Measurements from ENCODE around the gene ARPC1B.
"Not testable (repeated sequence)": the region's sequence is repeated elsewhere in the genome, so short reads cannot be mapped to it uniquely, and the experiment has no call there.

The ARPC1B gene

DNA sequence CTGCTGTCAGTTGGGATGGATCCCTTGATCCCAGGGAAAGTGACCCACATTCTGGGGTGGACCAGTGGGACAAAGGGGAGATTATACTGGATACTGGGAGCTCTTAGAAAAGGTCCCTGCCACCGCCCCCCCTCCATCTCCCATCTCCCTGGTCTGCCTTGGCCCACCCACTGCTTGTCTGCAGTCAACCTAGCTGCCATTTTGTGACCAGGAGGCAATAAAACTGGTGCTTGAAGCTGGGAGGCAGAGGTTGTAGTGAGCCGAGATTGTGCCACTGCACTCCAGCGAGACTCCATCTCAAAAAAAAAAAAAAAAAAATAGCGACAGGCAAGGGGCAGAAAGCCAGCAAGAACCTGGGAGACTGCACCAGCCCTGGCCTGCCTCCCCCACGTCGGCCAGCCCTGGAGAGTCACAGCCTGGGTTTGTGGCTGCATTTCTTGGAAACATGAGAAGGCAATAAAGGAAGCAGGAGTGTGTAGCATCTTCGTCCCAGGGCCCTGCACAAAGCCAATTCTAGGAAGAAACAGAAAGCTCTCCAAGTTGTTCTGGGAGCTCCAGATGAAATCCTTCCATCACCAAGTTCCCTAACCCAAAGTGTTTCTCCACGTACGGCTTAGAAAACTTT lies 4.7 kb upstream of the ARPC1B start:
- no peak for DNase-seq

DNA sequence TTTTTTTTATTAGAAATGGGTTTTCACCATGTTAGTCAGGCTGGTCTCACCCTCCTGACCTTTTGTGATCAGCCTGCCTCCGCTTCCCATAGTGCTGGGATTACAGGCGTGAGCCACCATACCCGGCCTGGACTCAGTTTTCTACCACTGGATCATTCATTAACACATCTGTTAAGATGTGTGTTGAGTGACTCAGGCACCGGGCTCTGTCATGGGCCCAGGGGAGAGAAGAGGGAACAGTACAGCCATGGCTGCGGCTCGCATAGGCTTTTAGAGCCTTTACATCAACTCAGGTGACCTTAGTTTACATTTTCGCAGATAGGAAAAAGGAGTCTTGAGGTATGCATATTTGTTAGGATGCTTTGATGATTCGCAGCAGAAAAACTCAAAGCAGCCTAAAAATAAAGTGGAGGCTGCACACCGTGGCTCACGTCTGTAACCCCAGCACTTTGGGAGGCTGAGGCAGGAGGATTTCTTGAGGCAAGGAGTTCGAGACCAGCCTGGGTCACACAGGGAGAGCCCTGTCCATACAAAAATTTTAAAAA lies 3.1 kb upstream of the ARPC1B start:
- no peak for DNase-seq

DNA sequence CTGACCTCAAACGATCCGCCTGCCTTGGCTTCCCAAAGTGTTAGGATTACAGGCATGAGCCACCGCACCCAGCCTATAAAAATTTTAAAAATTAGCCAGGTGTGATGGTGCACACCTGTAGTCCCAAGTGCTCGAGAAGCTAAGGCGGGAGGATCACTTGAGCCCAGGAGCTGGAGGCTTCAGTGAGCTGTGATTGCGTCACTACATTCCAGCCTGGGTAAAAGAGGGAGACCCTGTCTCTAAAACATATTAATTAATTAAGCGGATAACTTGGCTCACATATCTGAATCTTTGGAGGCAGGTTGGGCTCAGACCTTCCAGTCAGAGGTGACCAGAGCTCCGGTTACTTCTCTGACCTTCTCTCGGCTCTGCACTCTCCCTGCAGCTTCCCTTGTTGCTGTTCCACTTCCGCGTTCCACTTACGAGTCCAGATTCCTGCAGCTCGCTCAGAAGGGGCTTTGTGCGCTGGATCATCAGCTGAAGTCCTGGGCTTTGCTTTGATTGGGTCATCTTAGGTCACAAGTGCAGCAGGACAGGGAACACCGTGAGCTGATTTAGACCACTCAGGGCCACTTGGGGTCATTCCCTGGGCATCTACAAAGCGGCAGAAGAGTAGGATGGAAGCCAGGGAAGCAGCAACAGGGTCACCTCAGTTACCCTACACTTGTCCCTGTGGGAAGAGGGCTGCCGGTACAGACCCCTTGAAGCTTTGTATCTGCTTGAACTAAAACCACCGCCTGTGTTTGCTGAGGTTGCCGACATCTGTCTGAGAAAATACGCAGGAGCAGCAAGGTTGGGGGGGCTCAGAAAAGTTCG lies 2.0 kb upstream of the ARPC1B start:
- no peak for DNase-seq

DNA sequence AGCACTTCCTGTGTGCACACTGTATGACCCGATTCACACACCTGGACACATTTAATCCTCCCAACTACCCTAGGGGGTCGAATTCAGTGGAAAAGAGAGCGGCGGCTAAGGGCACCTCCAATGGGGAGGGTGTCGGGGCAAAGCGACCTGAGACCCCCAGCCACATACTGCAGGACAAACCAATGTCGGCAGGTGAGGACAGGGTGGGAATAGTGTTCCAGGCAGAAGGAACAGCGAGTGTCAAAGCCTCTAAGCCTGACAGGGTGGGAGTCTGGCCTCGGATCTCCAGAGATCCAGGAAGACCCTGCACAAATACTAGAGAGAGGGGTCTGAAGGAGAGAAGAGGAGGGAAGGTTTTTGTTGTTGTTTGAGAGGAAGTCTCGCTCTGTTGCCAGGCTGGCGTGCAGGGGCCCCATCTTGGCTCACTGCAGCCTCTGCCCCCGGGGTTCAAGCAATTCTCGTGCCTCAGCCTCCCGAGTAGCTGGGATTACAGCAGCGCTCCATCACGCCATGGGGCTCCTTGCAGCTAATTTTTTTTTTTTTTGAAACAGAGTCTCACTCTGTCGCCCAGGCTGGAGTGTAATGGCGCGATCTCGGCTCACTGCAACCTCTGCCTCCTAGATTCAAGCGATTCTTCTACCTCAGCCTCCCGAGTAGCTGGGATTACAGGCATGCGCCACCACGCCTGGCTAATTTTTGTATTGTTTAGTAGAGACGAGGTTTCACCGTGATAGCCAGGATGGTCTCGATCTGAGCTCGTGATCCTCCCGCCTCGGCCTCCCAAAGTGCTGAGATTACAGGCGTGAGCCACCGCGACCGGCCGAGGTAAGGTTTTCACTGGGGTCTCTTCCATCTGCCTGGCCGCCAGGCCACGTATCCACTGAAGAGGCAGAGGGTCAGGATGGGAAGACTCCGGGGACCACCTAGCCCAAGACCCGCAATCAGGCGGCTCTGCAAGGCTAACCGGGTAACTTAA lies 1.2 kb upstream of the ARPC1B start:
- DNase-seq, result no peak

DNA sequence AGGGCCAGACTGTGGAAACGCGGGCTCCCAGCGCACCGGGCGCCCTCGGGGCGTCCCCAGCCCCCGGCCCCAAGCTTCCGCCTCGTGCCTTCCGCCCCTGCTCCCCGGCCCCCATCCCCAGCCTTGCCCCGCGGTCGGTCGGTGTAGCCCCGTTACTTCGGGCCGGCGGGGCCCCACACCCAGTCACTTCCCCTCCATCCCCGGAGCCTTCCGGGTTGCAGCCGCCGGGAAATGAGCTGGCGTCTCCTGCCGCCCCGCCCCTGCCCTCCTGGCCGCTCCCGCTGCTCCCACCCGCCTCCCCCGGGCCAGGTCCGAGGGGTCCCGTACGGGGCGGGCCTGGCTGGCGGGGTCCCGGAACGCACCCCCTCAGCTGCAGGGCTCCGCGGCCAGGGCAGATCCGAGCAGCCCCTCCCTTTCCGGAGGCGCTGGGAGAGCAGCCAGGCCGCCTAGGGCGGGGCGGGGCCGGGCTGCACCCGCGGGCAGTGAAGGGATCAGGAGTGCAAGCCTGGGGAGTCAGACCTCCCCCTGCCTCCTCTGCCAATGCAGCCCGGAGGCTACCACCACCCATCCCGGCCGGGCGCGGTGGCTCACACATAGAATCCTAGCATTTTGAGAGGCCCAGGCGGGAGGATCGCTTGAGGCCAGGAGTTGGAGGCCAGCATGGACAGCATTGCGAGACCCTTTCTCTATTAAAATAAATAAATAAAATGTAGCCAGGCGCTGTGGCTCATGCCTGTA lies 709 bp downstream of the ARPC1B start:
- no peak for DNase-seq

DNA sequence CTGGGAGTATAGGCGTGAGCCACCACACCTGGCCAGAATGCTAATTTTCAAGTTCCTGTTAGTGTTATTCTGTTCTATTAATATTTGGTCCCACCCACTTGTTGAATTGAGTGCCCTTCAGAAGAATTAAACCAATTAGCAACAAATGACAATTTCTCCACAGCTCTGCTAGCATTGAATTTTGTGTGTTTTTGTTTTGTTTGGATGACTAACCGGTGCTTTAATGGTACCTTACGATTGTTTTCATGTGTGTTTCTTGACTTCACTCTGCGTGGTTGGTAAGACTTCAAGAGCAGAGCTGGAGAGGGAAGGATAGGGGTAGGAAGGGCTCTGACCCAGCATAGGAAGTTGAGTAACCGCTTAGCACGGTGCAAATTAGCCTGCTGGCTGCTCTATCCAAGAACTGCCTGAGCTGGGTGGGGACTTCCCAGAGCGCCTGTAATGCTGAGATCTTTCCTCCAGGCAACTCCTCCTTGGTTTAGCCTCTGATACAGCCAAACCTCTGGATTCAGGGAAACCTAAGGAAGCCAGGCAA lies 4.6 kb downstream of the ARPC1B start:
- DNase-seq, result no peak

DNA sequence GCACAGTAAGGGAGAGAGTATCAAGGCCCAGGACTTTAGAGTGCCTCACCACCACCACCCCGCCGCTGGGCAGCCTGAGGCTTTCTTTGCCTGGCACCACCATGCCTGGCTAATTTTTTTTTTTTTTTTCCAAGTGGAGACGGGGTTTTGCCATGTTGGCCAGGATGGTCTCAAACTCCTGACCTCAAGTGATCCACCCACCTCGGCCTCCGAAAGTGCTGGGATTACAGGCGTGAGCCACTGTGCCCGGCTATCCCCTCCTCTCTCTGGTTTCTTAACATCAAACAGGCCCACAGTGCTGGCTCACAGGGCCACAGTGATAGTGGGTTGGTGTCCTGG lies 5.1 kb downstream of the ARPC1B start:
- not testable (repeated sequence) for DNase-seq

DNA sequence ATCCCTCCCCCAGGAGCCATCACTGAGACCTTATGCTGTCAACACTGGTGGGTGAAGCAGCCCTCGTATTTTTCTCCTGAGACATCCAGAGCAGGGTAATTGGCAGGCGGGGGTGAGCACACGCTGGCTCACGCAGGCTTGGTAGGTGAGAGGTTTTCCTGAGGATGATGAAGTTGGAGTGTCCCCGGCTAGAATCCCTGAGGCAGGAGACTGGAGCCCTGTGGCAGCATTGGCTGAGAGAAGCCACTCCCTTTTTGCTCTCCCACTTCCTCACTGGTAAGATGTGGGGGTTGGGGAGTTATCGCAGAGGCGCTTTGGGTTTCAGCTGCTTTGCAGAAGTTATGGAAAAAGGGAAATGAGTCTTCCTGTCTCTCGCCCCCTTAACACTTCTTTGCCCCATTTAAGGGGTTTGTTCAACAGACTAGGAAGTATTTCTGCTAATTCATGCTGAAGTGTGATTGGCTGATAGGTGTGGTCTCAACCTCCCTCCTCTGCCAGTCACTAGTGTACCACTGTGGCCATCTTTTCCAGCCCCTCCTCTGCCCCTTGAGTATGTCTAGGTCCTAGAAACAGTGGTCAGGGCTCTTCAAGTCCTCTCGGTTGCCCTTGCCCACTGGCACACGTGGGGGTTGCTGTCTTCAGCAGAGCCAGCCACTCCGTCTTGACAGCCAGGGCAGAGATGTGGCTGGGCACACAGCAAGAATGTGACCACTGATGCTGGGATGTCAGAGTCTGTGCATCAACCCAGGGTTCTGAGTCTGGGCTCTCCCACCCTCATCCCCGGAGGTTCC lies 5.7 kb downstream of the ARPC1B start:
- DNase-seq, result no peak

DNA sequence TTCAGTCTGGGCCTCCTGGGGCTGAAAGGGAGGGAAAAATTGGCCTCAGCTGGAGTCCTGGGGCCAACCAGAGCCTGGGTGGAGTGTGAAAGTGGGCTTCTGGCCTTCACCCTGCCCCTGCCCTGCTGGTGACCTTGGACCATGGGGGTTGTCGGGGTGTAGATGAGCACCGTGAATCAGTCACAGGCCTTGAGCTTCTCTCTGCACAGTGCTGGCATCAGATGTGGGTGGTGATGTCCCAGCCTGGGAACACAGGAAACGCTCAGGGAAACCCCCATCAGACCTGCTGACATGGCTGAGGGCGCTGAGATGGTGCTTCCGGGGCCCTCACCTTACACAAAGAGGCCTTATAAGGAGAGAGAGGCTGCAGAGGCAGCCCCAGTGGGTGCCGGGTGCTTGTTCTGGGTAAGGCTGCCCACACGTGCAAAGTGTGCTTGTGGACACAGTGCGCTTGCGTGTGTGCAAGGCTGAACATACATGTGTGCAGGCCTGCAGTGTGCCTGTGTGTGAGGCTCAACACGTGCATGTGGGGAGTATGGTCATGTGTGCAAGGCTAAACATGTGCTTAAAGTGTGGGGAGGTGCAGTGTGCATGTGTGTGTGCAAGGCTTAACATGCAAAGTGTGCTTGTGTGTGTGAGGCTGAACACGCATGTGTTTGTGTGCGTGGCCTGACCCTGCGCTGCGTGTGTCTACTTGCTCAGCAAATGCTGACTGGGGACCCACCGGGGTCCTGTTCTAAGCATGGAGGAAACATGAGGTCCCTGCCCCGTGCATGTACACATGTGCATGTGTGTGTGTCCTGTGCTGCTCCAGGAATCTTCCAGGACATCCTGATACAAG lies 6.5 kb downstream of the ARPC1B start:
- DNase-seq, result no peak

DNA sequence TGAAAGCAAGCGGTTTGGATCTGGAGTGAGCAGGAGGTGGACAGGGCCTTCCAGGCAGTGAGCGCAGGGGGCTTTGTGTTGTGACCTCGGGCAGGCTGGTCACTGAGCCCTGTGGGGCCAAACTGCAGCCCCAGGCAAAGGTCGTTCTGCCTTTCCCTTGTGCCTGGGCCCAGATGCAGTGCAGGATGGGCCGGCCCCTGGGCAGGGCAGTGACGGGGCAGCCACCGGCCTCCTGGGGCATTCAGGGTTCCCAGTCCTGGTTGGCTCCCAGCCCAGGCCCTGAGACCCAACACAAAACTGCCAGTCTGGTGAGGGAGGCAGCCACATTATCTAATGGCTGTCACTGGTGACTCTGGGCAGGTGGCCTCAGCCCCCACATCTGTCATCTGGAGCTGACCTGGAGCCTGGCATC lies 7.1 kb downstream of the ARPC1B start:
- DNase-seq, result no peak

DNA sequence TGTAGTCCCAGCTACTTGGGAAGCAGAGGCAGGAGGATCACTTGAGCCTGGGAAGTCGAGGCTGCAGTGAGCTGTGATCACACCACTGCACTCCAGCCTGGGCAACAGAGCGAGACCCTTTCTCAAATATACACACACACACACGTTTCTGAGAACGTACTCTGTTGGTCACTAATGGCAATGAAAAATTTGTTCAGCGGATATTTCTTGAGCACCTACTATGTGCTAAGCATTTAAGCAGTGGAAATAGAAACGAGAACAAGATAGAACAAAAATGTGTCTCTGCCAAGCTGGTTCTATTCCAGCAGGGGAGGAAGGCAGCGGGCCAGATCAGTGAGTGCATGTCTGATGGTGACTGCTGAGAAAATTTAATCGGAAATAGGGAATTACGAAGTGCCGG lies 8.7 kb downstream of the ARPC1B start:
- no peak for DNase-seq

DNA sequence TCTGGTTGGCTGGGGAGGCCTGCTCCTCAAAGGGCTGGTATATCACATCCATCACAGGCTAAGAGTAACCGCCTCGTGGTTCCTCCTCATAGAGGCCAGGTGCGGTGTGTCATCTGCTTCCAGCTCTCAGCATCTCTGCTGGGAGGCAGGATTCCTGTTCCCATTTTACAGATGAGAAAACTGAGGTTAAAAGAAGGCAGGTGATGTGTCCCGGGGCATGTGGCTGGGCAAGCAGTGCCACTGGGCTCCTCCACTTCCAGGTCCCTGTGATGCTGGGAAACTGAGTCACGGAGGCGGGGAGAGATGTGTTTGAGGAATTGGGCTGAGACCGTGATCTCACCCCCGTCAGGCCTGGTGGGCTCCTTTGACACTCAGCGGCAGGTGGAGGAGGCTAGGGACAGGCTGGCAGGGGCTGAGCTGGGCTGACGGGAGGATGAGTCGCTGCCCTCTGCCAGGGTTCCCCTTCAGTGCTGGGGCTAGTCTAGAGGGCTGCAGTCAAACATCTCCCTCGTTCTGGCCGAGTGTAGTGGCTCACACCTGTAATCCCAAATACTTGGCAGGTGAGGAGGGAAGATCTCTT lies 9.4 kb downstream of the ARPC1B start:
- no peak for DNase-seq

DNA sequence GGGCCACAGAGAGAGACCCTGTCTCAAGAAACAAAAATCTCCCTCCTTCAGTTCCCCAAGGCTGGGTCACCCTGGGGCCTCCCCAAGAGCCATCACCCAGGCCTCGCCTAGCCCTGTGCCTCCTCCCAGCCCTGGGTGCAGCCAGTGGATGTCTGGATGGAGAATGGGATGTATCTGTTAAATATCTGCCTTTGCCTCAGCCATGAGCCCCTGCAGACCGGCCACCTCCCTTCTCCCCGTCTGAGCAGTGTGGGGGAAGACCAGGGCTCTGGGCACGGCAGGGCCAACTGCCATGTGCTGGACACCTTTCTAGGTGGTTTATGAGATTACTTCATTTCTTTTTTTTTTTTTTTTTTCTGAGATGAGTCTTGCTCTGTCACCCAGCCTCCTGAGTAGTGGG lies 10.0 kb downstream of the ARPC1B start:
- DNase-seq, result no peak

DNA sequence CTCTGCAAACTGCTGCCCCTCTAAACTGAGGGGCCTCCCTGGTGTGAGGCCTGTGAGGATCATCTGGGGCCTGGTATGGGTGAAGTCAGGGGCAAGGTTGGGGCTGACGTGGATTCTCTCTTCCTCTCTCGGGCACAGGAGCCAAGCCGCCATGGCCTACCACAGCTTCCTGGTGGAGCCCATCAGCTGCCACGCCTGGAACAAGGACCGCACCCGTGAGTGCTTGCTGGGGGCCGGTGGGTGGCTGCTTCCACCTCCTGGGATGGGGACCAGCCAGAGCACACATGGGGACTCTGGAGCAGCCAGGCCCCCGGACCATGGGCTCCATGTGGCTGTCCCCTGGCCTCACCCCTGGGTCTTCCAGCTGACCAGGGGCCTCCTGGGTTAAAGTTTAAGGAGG lies 11.0 kb downstream of the ARPC1B start:
- DNase-seq, result no peak

DNA sequence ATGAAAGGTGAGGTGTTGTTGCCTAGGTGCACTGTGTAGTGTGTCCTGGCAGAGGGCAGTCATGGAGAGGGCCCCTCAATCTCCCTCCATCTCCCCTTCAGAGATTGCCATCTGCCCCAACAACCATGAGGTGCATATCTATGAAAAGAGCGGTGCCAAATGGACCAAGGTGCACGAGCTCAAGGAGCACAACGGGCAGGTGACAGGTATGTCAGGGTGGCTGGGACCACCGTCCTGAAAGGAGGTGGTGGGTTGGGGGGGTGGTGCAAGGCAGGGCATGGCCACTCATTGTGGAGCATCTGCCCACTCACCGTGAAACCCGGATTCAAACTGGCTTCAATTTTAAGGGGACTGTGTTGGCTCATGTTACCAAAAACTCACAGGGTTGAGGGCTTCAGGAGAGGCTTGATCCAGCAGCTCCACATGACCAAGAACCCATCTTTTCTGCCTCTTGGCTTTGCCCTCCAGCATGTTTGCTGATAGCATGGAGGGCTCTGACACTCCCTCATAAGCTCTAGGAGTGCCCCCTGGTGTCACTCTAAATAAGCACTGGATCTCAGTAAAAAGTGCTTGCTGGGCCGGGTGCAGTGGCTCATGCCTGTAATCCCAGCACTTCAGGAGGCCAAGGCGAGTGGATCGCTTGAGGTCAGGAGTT lies 12.2 kb downstream of the ARPC1B start:
- no peak for DNase-seq

DNA sequence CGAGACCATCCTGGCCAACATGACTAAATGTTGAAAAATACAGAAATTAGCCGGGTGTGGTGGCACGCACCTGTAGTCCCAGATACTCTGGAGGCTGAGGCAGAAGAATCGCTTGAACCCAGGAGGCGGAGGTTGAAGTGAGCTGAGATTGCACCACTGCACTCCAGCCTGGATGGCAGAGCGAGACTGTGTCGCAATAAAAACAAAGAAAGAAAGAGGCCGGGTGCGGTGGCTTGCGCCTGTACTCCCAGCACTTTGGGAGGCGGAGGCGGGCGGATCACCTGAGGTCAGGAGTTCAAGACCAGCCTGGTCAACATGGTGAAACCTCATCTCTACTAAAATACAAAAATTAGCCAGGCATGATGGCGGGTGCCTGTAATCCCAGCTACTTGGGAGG lies 12.7 kb downstream of the ARPC1B start:
- DNase-seq, result not testable (repeated sequence)

DNA sequence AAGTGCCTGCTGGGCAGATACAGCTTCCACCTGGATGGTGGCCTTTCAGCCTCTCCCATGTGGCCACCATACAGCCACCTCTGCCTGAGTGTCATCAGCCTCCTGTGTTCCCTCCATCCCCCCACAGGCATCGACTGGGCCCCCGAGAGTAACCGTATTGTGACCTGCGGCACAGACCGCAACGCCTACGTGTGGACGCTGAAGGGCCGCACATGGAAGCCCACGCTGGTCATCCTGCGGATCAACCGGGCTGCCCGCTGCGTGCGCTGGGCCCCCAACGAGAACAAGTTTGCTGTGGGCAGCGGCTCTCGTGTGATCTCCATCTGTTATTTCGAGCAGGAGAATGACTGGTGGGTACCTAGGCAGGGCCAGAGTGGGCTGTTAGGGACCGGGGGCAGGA lies 13.4 kb downstream of the ARPC1B start:
- no peak for DNase-seq

DNA sequence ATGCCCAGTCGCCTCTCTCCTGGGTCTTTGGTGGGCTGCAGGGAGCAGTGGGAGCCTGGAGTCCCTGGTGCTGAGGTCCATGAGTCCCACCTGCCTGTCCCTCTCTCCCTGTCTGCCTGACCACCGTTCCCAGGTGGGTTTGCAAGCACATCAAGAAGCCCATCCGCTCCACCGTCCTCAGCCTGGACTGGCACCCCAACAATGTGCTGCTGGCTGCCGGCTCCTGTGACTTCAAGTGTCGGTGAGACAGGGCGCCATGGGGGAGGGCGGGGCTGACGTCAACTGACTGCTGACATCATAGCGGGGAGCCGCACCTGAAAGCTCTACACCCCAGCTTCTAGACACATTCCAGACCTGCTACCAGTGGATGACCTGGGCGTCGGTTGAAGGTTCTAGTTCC lies 15.2 kb downstream of the ARPC1B start:
- DNase-seq, result no peak

DNA sequence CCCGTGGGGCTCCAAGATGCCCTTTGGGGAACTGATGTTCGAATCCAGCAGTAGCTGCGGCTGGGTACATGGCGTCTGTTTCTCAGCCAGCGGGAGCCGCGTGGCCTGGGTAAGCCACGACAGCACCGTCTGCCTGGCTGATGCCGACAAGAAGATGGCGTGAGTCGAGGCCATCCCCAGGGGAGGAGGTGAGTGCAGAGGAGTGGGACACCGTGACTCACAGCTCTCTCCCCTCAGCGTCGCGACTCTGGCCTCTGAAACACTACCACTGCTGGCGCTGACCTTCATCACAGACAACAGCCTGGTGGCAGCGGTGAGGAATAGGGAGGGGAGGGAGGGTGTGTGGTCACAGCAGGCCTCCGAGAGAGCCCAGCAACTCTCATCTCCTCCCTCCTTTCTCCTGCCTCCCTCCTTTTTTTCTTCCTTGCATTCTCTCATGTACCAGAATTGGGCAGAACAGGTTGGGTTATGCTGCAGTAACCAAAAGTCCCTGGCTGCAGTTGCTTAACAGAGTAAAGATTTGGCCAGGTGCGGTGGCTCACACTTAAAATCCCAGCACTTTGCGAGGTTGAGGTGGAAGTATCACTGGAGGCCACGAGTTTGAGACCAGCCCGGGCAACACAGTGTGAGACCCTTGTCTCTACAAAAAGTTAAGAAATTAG lies 16.5 kb downstream of the ARPC1B start:
- no peak for DNase-seq

All from cerebellar nuclear complex (tissue), 1 donor.